C4-2B (cell line): Measurements from ENCODE around the gene PDGFD.

ENCODE experiments used
- ZFX ChIP-seq: fragments of 450-650 bp; IDR thresholded peaks from 2 replicates; pipeline ENCODE4 v1.6.1; 2017
- TF ChIP-seq, protein P1 (sequence below): fragments of 450-650 bp; conservative IDR thresholded peaks from 2 replicates; pipeline ENCODE4 v1.5.1; 2017; ENCODE audit warnings: mild to moderate bottlenecking

- TF ChIP-seq, protein P1, sequence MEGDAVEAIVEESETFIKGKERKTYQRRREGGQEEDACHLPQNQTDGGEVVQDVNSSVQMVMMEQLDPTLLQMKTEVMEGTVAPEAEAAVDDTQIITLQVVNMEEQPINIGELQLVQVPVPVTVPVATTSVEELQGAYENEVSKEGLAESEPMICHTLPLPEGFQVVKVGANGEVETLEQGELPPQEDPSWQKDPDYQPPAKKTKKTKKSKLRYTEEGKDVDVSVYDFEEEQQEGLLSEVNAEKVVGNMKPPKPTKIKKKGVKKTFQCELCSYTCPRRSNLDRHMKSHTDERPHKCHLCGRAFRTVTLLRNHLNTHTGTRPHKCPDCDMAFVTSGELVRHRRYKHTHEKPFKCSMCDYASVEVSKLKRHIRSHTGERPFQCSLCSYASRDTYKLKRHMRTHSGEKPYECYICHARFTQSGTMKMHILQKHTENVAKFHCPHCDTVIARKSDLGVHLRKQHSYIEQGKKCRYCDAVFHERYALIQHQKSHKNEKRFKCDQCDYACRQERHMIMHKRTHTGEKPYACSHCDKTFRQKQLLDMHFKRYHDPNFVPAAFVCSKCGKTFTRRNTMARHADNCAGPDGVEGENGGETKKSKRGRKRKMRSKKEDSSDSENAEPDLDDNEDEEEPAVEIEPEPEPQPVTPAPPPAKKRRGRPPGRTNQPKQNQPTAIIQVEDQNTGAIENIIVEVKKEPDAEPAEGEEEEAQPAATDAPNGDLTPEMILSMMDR = no peak
- TF ChIP-seq ZFX = no peak
Observed at GRCh38 chr11:104122011-104122635, 41.8 kb downstream of the PDGFD start.
